Lower lobe of right lung (tissue), 2 donors: Measurements from ENCODE around the gene REEP6. TPM values are rescaled to one million over a fixed set of nuclear protein-coding genes. Genes with fewer than 3 reads are reported as not detected.

Experiments
- ATAC-seq, 2 donors: fragments of 200-7000 bp; cut with Tn5 transposase; one replicate each; pipeline ENCODE4 v1.9.1; 2020 to 2022; ENCODE audit warnings: mild to moderate bottlenecking in 2 of 2, moderate library complexity in 2 of 2
- DNase-seq: peaks from one replicate; pipeline ENCODE4 v3.0.0-alpha.2; 2020
- H3K27ac ChIP-seq: fragments of 200-600 bp; one replicate; pipeline ENCODE4 v1.8.0; 2022
- H3K27me3 ChIP-seq: fragments of 200-600 bp; one replicate; pipeline ENCODE4 v1.8.0; 2022; ENCODE audit warnings: low read depth
- H3K36me3 ChIP-seq: fragments of 200-600 bp; one replicate; pipeline ENCODE4 v1.8.0; 2022; ENCODE audit warnings: mild to moderate bottlenecking
- H3K4me1 ChIP-seq: fragments of 200-600 bp; one replicate; pipeline ENCODE4 v1.8.0; 2022
- H3K4me3 ChIP-seq: fragments of 200-600 bp; one replicate; pipeline ENCODE4 v1.8.0; 2022; ENCODE audit warnings: mild to moderate bottlenecking
- H3K9me3 ChIP-seq: fragments of 200-600 bp; one replicate; pipeline ENCODE4 v1.8.0; 2022
- CTCF ChIP-seq: fragments of 200-600 bp; IDR thresholded peaks from one replicate; pipeline ENCODE4 v1.8.0; 2022; ENCODE audit warnings: antibody characterized with exemption, mild to moderate bottlenecking
- intact Hi-C: fragments of 100-400 bp; cut with DNase I; formaldehyde crosslinking; loops from one replicate; pipeline ENCODE4 v1.11.0; 2022
- total RNA-seq: library from RNA; stranded (reverse); fragmentation: NEBNext Ultra II Directional; extraction: Animal tissue kit (Norgen Biotek cat#: 25700); gene quantifications from one replicate; pipeline ENCODE4 v1.2.1, GENCODE V29; 2021
- donor health status: DM: no; HTN: yes; CAD: no; lungs with severe emphysema.

Gene REEP6
- total RNA-seq, 1 donor from 2014 or later: 2.5 TPM

- Histone ChIP-seq H3K36me3 (peaks cover 4% of the 10 kb centered on the region), H3K27ac (no peak overlapping the region), H3K4me3 (peak overlapping the region; percentile 54), H3K4me1 (peaks cover 73% of the 10 kb centered on the region), H3K9me3 (no peaks in the 10 kb centered on the region), H3K27me3 (peaks cover 83% of the 10 kb centered on the region)
- ATAC-seq (no peak), DNase-seq (peak; percentile 34)
- no peak for TF ChIP-seq CTCF
- intact Hi-C loops: no loop called here
Measured at GRCh38 chr19:1469255-1470054, 21.5 kb upstream of the REEP6 start.

- Histone ChIP-seq H3K27ac (no peak overlapping the region), H3K36me3 (peaks cover 9% of the 10 kb centered on the region), H3K9me3 (no peaks in the 10 kb centered on the region), H3K27me3 (peaks cover 80% of the 10 kb centered on the region), H3K4me1 (peaks cover 71% of the 10 kb centered on the region), H3K4me3 (peak overlapping the region; percentile 54)
- ATAC-seq (no peak), DNase-seq (peak; percentile 47)
- intact Hi-C loops: no loop called here
- TF ChIP-seq CTCF: no peak
Measured at GRCh38 chr19:1470055-1470304, 21.0 kb upstream of the REEP6 start.

GRCh38 chr19:1470305-1471009, 20.5 kb upstream of the REEP6 start:
- Histone ChIP-seq H3K36me3 (peaks cover 14% of the 10 kb centered on the region), H3K4me3 (peak overlapping the region; percentile 54), H3K9me3 (no peaks in the 10 kb centered on the region), H3K27ac (no peak overlapping the region), H3K4me1 (peaks cover 66% of the 10 kb centered on the region), H3K27me3 (peaks cover 75% of the 10 kb centered on the region)
- TF ChIP-seq CTCF: no peak
- DNase-seq (peak; percentile 64), ATAC-seq (peak; percentile 41 to 52)
- intact Hi-C loops: no loop called here

GRCh38 chr19:1471010-1471514, 19.9 kb upstream of the REEP6 start:
- Histone ChIP-seq H3K27ac (no peak overlapping the region), H3K4me1 (peaks cover 60% of the 10 kb centered on the region), H3K36me3 (peaks cover 20% of the 10 kb centered on the region), H3K4me3 (peak overlapping the region; percentile 54), H3K9me3 (no peaks in the 10 kb centered on the region), H3K27me3 (peaks cover 69% of the 10 kb centered on the region)
- DNase-seq (no peak), ATAC-seq (peak in 1 of 2 donors; percentile 10)
- no peak for TF ChIP-seq CTCF
- intact Hi-C loops: no loop called here

DNA sequence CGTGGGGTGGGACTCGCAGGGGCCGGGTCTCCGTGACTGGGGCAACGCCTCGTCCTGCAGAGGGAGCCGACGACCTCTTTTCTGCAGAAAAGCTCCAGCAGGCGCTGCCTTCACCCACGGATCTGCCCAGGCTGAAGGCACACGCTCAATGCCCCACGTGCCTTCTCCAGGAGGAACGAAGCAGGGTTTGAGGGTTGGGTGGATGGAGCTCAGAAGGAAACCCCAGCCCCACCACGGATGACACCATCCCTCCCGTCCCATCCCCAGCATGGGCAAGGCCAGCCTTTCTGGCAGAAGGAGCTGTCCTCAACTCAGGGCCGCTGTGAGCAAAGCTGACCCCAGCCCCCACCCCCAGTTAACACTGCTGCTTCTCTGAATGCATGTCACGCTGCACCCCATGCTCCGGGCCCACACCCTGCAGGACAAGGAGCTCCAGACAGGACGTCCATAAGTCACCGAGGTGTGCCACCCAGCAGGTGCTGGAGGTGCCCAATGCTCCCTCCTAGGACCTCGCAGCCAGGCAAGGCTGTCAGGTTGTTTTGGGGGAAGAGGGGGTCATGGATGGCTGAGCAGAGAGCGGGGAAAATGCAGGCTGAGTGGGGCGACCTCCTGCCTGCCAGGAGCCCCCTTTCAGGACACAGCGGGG, 19.3 kb upstream of the REEP6 start:
- peak; percentile 38 for DNase-seq
- no peak for TF ChIP-seq CTCF
- intact Hi-C loops: no loop called here
- no peak for ATAC-seq
- H3K9me3 ChIP-seq: no peaks in the 10 kb centered on the region
- H3K4me3 ChIP-seq: no peak overlapping the region
- peaks cover 22% of the 10 kb centered on the region for H3K36me3 ChIP-seq
- H3K27ac ChIP-seq: no peak overlapping the region
- H3K4me1 ChIP-seq: peaks cover 55% of the 10 kb centered on the region
- peaks cover 63% of the 10 kb centered on the region for H3K27me3 ChIP-seq
